GM12878 (cell line): ENCODE data around the gene FOXK1. TPM values are rescaled to one million over a fixed set of nuclear protein-coding genes. Genes with fewer than 3 reads are reported as not detected.

ENCODE experiments used
- ATAC-seq: fragments of 200-7000 bp; cut with Tn5 transposase; 3 replicates; pipeline ENCODE4 v1.9.1; 2020; ENCODE audit warnings: mild to moderate bottlenecking, moderate library complexity
- BruUV-seq: library from RNA; stranded (reverse); fragments of 400-500 nt; replicated peaks from 2 replicates; lab custom pipeline; 2021; lab: Mats Ljungman, UMichigan
- CTCF ChIA-PET: fragments of 300-600 bp; sonication (Branson Sonifier 250); formaldehyde crosslinking; extraction: SDS; loops from one replicate; lab custom pipeline; 2021; ENCODE audit warnings: inconsistent platforms; lab: Yijun Ruan, JAX
- POLR2A ChIA-PET: fragments of 350-600 bp; formaldehyde crosslinking; extraction: SDS; loops from one replicate; lab custom pipeline; 2021; ENCODE audit warnings: inconsistent platforms; lab: Charles Lee
- RAD21 ChIA-PET: fragments of 300-600 bp; sonication (Branson Sonifier 250); formaldehyde crosslinking; loops from one replicate; lab custom pipeline; 2023; ENCODE audit warnings: antibody characterized with exemption; ENCODE audit not compliant: unreplicated experiment; lab: Charles Lee
- SMC1A ChIA-PET: fragments of 300-600 bp; sonication (Branson Sonifier 250); formaldehyde crosslinking; loops from one replicate; lab custom pipeline; 2023; ENCODE audit not compliant: unreplicated experiment, uncharacterized antibody; lab: Charles Lee
- DNase-seq: peaks from one replicate; pipeline ENCODE4 v3.0.0-alpha.2; 2011; ENCODE audit warnings: low read depth, low spot score
- FAIRE-seq: peaks from 3 replicates; lab custom pipeline; 2011; peaks lifted over from hg19 to GRCh38; lab: Jason Lieb, UNC
- H2AFZ ChIP-seq: 2 replicates; pipeline ENCODE4 v1.6.0; 2011; ENCODE audit warnings: low read depth, low read length, control low read depth; ENCODE audit not compliant: control insufficient read depth
- H3K27ac ChIP-seq: 2 replicates; pipeline ENCODE4 v1.5.1; 2011; ENCODE audit warnings: control low read depth; ENCODE audit not compliant: control insufficient read depth, insufficient read depth
- H3K27me3 ChIP-seq, 2 experiments: replicated peaks in 1 of 2; 2 replicates each; pipeline versions ENCODE4 v1.6.0 to v1.6.1; 2011; ENCODE audit warnings: low read length in 1 of 2; ENCODE audit not compliant: control insufficient read depth in 2 of 2, insufficient read depth in 2 of 2
- H3K36me3 ChIP-seq, 2 experiments: 2 replicates each; pipeline ENCODE4 v1.5.1; 2011; ENCODE audit warnings: low read length in 1 of 2; ENCODE audit not compliant: control insufficient read depth in 2 of 2, insufficient read depth in 2 of 2
- H3K4me1 ChIP-seq: 2 replicates; pipeline ENCODE4 v1.6.1; 2011; ENCODE audit warnings: mild to moderate bottlenecking, low read length, moderate library complexity, mixed read lengths; ENCODE audit not compliant: control insufficient read depth, insufficient read depth
- H3K4me2 ChIP-seq: 2 replicates; pipeline ENCODE4 v1.6.0; 2011; ENCODE audit warnings: control low read depth; ENCODE audit not compliant: control insufficient read depth, insufficient read depth
- H3K4me3 ChIP-seq: fragments of 200-600 bp; sonication (generic); 2 replicates; pipeline ENCODE4 v1.5.1; 2016
- H3K79me2 ChIP-seq: 2 replicates; pipeline ENCODE4 v1.6.0; 2011; ENCODE audit warnings: low read length; ENCODE audit not compliant: control insufficient read depth, insufficient read depth
- H3K9ac ChIP-seq: 2 replicates; pipeline ENCODE4 v1.8.0; 2011; ENCODE audit warnings: low read length, control low read depth, mixed read lengths; ENCODE audit not compliant: control insufficient read depth, insufficient read depth
- H3K9me3 ChIP-seq: replicated peaks from 3 replicates; pipeline ENCODE4 v1.5.1; 2011; ENCODE audit warnings: mild to moderate bottlenecking, low read length; ENCODE audit not compliant: control insufficient read depth, insufficient read depth
- H4K20me1 ChIP-seq: 2 replicates; pipeline ENCODE4 v1.6.0; 2011; ENCODE audit not compliant: control insufficient read depth, insufficient read depth
- CBX3 ChIP-seq: fragments of 200-600 bp; sonication (generic); IDR thresholded peaks from 2 replicates; pipeline ENCODE4 v1.6.1; 2016; ENCODE audit warnings: low read depth, borderline replicate concordance
- CEBPZ ChIP-seq: fragments of 150-350 bp; IDR thresholded peaks from 2 replicates; pipeline ENCODE4 v1.6.1; 2016; ENCODE audit warnings: low read depth, low read length
- CUX1 ChIP-seq: IDR thresholded peaks from 2 replicates; pipeline ENCODE4 v1.6.1; 2012; ENCODE audit warnings: improper control_type of control experiment, low read depth, low read length; ENCODE audit not compliant: insufficient replicate concordance
- EZH2 ChIP-seq: IDR thresholded peaks from 2 replicates; pipeline ENCODE4 v1.6.1; 2012; ENCODE audit warnings: low read depth, mild to moderate bottlenecking, control low read depth, inconsistent platforms, low read length, borderline replicate concordance; ENCODE audit not compliant: control insufficient read depth
- GATAD2B ChIP-seq: fragments of 450-650 bp; conservative IDR thresholded peaks from 2 replicates; pipeline ENCODE4 v1.6.1; 2017; ENCODE audit warnings: low read depth, mild to moderate bottlenecking, moderate library complexity
- MEF2A ChIP-seq: IDR thresholded peaks from 2 replicates; pipeline ENCODE4 v1.6.1; 2011; ENCODE audit warnings: low read depth, mild to moderate bottlenecking, low read length, moderate library complexity; ENCODE audit not compliant: insufficient read depth
- MTA3 ChIP-seq: IDR thresholded peaks from 2 replicates; pipeline ENCODE4 v1.6.1; 2012; ENCODE audit warnings: low read length, inconsistent platforms, borderline replicate concordance
- PML ChIP-seq: IDR thresholded peaks from 2 replicates; pipeline ENCODE4 v1.6.1; 2012; ENCODE audit warnings: low read length, inconsistent platforms
- RELB ChIP-seq: fragments of 450-650 bp; IDR thresholded peaks from 2 replicates; pipeline ENCODE4 v1.6.1; 2017; ENCODE audit warnings: low read depth, mild to moderate bottlenecking, moderate library complexity
- RUNX3 ChIP-seq: IDR thresholded peaks from 2 replicates; pipeline ENCODE4 v1.6.1; 2012; ENCODE audit warnings: low read length, inconsistent platforms
- SMAD1 ChIP-seq: fragments of 450-650 bp; IDR thresholded peaks from 2 replicates; pipeline ENCODE4 v1.6.1; 2018; ENCODE audit warnings: mild to moderate bottlenecking, low read depth; ENCODE audit not compliant: partially characterized antibody
- TCF7 ChIP-seq: IDR thresholded peaks from 2 replicates; pipeline ENCODE4 v1.6.1; 2014; ENCODE audit warnings: antibody characterized with exemption, borderline replicate concordance
- ZNF24 ChIP-seq: fragments of 450-650 bp; IDR thresholded peaks from 2 replicates; pipeline ENCODE4 v1.6.1; 2017; ENCODE audit warnings: antibody characterized with exemption, mild to moderate bottlenecking
- ZSCAN29 ChIP-seq: fragments of 450-650 bp; IDR thresholded peaks from 2 replicates; pipeline ENCODE4 v1.6.1; 2017; ENCODE audit warnings: mild to moderate bottlenecking, moderate library complexity
- ZZZ3 ChIP-seq: IDR thresholded peaks from 2 replicates; pipeline ENCODE4 v1.6.1; 2011; ENCODE audit warnings: low read depth; ENCODE audit not compliant: control insufficient read depth, insufficient read length
- WGBS: methylation state at CpG from one replicate; pipeline ENCODE4 v1.1.6; 2016; ENCODE audit warnings: low lambda C conversion rate; ENCODE audit not compliant: insufficient replicate concordance, insufficient coverage; ENCODE audit errors: missing lambda C conversion rate; 5-methylcytosine and 5-hydroxymethylcytosine counted together
- in situ Hi-C: fragments of 300-500 bp; cut with MboI; formaldehyde crosslinking; loops from 9 replicates; pipeline ENCODE4 v1.14.3; 2018; ENCODE audit warnings: mixed read lengths
- intact Hi-C: fragments of 100-400 bp; cut with micrococcal nuclease; formaldehyde crosslinking; loops from one replicate; pipeline ENCODE4 v1.14.2; 2022; ENCODE audit not compliant: unreplicated experiment
- polyA plus RNA-seq, 11 experiments: library from polyadenylated mRNA; depleted of rRNA in 4 of 11; unstranded in 6 of 11; stranded (reverse) in 5 of 11; fragments of >200 nt; fragmentation: Nextera tagmentation in 4 of 11; fragmentation: Illumina TruSeq in 1 of 11; extraction: Ambion mirVana in 4 of 11; extraction: Trizol in 1 of 11; gene quantifications; 1 replicate in 1 of 11; 2 replicates in 10 of 11; pipeline versions ENCODE4 v1.2.1 to v1.2.3, GENCODE V29; 2011 to 2016; ENCODE audit warnings: inconsistent platforms in 2 of 11, missing spikeins in 2 of 11, low read depth in 1 of 11
- total RNA-seq, 4 experiments: library from RNA; depleted of rRNA in 3 of 4; stranded (reverse); fragments of >200 nt in 3 of 4; fragmentation: Illumina TruSeq in 1 of 4; extraction: Trizol in 1 of 4; gene quantifications; 2 replicates each; pipeline versions ENCODE4 v1.2.1 to v1.2.3, GENCODE V29; 2013 to 2021

Gene FOXK1
- total and polyA plus RNA-seq, 10 of the 15 experiments (the other 5 are each of a cell fraction or from before 2014, with no cell fraction given) = 0.24 to 31.8 (median 4.5) TPM

- FAIRE-seq = no peak
- ATAC-seq = no peak
- 73% methylated on average over 9 of the region's 9 CpGs for WGBS
- no peak for TF ChIP-seq CBX3
- no peak for TF ChIP-seq RUNX3
- no peak for TF ChIP-seq ZNF24
- no peak for TF ChIP-seq SMAD1
- TF ChIP-seq MEF2A = no peak
- TF ChIP-seq PML = no peak
- no peak for TF ChIP-seq TCF7
- no peak for TF ChIP-seq MTA3
- no peak for TF ChIP-seq ZZZ3
- TF ChIP-seq EZH2 = no peak
- no peak for TF ChIP-seq CUX1
- TF ChIP-seq ZSCAN29 = no peak
- no peak for TF ChIP-seq CEBPZ
- no peak for TF ChIP-seq RELB
- TF ChIP-seq GATAD2B = no peak
These were observed 114.4 kb downstream of the FOXK1 start for GRCh38 chr7:4796453-4796852.

More at GRCh38 chr7:4796453-4796852, 114.4 kb downstream of the FOXK1 start:
- CTCF ChIA-PET = interaction anchor here (0.6 to 5.2 kb wide), 5 partner anchors 18 to 380 kb away, joined by 3 to 30 read pairs (median 4); no protein-coding TSS in a partner anchor
- SMC1A ChIA-PET = no interaction called here
- no peak overlapping the region for H3K27ac ChIP-seq
- H2AFZ ChIP-seq = no peak overlapping the region
- BruUV-seq = no TSS peak
- H3K9me3 ChIP-seq = no peaks in the 10 kb centered on the region; the same call in 2 of the 3 replicates
- H3K79me2 ChIP-seq = no peaks in the 10 kb centered on the region
- intact Hi-C loops = loop anchor here (10.0 kb wide), 1 partner anchor 178 kb away; no protein-coding TSS in a partner anchor
- RAD21 ChIA-PET = no interaction called here
- peaks cover 0 to 4% of the 10 kb centered on the region in 2 experiments; a peak in 2 of 4 replicates for H3K36me3 ChIP-seq
- H3K4me1 ChIP-seq = no peaks in the 10 kb centered on the region
- no peak for DNase-seq
- no peak overlapping the region for H3K4me3 ChIP-seq
- in situ Hi-C loops = loop anchor here (5.0 kb wide), 1 partner anchor 286 kb away; no protein-coding TSS in a partner anchor
- H3K9ac ChIP-seq = no peak overlapping the region
- no peaks in the 10 kb centered on the region for H4K20me1 ChIP-seq
- H3K4me2 ChIP-seq = no peak overlapping the region
- POLR2A ChIA-PET = interaction anchor here (0.6 kb wide), 1 partner anchor 510 kb away, joined by 5 read pairs; no protein-coding TSS in a partner anchor
- no peaks in the 10 kb centered on the region for H3K27me3 ChIP-seq
